HG02623 (cell line): Measurements from ENCODE around the gene SCRT2.
"Not testable (repeated sequence)": the region's sequence is repeated elsewhere in the genome, so short reads cannot be mapped to it uniquely, and the experiment has no call there.

Source experiments
- ATAC-seq: cut with Tn5 transposase; IDR thresholded peaks from one replicate; pipeline ENCODE4 v1.9.1; 2021; ENCODE audit warnings: moderate library complexity; ENCODE audit not compliant: unreplicated experiment

Gene SCRT2

GRCh38 chr20:701401-702129 is 26.0 kb upstream of the SCRT2 start:
- ATAC-seq = no peak

GRCh38 chr20:699811-700338 is 24.3 kb upstream of the SCRT2 start:
- no peak for ATAC-seq

DNA sequence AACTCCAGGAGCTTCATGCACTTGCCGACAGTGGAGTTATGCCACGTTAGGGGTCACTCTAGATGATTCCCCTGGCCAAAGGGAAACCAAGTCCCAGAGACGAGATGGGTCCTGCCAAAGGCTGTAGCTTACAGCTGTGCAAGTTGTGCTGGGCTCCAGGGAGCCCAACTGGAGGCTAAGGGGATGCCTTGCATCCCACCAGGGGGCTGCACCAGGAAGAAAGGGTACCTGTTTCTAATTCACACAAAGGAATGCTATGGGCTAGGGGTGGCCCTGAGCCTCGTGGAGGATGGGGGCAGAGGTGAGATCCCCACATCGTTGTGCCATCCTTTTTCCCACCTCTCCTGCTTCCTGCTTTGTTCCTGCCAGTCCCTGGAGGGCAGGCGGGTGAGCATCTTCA is 23.7 kb upstream of the SCRT2 start:
- no peak for ATAC-seq

GRCh38 chr20:698276-698675 is 22.7 kb upstream of the SCRT2 start:
- ATAC-seq = no peak

DNA sequence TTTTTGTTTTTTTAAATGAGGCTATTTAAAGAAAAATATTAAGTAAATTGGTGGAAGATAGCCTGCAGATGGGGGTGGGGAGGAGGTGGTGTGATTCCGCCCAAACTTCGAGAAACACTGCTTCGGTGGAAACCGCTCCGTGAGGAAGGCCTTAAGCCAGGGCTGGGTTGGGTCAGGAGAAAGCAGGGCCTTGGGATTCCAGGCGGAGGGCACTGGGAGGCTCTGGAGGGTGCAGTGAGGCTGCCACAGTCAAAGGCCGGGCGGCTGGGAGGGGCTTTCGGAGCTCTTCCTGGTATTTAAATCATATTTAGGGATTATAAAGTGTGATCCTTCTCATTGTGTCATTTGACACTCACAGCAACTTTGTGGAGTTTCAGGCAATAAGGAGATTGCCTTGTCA is 22.2 kb upstream of the SCRT2 start:
- no peak for ATAC-seq

- ATAC-seq = no peak
Observed at GRCh38 chr20:695165-695866, 19.7 kb upstream of the SCRT2 start.

DNA sequence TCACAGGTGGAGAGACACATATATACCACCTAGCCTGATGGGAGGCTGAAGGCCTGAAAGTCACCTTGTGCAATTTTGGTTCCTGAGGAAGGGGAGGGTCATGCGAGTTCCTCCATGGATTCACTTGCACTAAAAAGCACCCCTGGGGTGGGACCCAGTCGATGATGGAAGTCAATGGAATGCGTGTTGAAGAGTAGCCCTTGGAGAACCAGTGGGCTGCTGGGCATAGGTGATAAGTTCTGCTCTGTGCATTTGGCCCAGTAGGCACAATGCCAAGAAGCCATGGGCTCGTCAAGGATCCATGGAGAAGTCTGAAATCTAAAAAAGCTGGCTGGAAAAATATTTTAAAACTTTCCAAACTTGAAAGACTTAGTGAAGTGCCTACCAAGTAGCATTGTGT is 18.9 kb upstream of the SCRT2 start:
- ATAC-seq = no peak

DNA sequence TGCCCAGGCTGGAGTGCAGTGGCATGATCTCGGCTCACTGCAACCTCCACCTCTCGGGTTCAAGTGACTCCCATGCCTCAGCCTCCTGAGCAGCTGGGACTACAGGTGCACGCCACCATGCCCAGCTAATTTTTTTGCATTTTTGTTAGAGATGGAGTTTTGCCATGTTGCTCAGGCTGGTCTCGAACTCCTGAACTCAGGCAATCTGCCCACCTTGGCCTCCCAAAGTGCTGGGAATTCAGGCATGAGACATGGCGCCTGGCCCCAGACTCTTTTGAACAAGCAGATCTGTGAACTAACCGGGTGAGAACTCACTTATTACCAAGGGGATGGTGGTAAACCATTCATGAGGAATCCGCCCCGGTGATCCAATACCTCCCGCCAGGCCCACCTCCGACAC is 18.2 kb upstream of the SCRT2 start:
- ATAC-seq = not testable (repeated sequence)

- no peak for ATAC-seq
Observed at GRCh38 chr20:692044-692443, 16.4 kb upstream of the SCRT2 start.

DNA sequence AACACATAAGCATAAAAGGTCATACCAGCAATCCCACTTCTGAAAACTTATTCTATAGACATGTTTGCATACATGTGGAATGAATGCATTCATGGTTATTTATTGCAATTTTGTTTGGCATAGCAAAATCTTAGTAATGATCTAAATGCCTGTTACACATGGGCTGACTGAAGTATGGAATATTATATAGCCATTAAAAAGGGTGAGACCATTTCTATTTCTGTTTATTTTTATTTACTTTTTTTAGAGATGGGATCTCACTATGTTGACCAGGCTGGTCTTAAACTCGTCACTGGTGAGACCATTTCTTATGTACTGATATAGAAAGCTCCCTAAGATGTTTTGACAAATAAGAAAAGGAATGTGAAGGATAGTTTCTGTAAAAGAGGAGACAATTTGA is 14.3 kb upstream of the SCRT2 start:
- ATAC-seq = no peak

DNA sequence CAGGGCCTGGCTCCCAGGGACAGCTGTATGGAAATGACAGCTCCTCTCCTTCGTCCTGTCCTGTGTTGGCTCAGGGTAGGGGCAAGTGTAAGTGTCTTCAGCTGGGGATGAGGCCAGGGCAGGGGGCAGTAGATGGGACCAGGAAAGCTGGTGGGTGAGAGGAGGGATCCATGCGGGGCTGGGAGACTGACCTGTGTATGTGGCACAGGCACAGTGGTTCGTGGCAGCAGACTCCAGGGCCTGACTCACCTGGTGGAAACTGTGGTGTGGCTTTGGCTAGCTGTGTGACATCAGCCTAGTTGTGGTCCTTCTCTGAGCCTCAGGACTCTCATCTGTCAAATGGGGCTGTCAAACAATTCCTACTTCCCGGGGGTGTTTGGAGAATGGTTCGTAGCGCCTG is 13.7 kb upstream of the SCRT2 start:
- no peak for ATAC-seq

DNA sequence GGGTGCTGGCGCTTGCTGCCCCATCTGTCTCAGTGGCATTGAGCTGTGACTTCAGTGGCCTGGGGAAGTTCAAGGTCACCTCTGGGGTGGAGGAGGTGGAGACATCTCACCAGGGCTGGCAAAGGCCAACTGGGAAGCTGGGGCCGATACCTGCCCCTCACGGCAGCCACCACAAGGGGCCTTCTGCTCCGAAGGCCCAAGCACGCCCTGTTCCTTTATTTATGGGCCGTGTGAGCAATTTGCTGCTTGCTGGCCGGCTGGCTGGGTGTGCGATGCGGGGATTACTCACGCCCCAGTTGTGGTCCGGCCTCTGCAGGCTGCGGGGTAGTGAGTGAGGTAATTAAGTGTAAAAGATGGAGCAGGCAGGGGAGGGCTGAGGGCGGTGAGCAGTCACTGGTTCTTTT is 13.2 kb upstream of the SCRT2 start:
- ATAC-seq = no peak

DNA sequence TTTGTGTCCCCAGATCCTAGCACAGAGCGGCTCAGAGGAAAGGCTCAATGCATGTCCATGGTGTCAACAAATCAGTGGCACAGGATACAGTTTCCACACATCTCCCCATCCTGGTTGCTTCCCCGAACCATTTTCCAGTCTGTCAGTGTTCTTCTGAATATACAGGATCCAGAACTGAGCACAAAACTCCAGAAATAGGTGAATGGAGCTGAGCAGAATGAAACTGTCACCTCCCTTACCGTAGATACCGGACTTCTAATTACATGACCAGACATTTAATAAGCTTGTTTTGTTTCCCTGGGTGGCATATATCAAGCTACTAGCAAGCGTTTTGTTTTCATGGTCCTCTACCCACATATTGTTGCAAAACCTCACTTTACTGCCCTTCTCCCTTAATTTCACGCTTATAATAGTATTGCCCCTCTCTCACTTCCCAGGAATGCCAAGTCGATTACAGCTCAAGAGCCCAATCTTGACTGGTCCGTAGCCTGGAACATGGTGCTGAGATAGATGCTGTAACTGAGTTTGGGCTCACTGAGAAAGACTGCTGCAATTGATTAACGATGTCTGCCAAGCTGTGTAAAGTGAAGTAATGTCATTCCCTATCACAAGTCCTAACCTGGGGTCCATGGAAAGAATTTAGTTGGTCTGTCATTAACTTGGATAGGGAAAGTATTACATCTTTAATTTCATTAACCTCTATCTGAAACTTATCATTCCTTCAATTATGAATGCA is 12.0 kb upstream of the SCRT2 start:
- no peak for ATAC-seq

DNA sequence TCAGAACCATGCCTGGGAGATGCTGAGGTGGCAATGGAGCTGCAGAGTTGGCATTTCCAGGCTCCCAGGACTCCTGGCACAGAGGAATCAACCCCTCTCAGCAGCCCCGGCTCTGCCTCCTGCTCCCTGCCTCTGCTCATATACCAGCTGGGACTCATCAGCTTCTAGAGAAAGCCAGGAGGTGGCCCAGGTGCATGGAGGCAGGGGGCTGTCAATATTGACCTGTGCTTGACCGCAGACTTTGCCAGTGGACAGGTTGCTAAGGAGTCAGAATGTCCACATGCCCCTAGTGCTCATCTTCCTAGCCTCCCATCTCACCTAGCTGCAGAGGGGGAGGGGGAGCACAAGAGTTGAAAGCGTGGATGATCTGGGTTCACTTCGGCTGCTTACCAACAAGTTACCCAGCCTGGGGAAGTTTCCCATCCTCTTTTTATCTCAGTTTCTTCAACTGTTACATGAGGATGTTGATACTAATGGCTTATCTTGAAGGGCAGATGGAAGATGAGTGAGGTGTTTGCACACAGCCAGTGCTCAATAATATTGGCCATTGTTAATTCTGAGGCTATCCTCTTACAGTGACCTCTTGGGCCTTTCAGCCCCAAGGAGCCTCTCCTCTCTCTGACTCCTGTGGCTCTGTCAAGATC is 9.2 kb upstream of the SCRT2 start:
- no peak for ATAC-seq

DNA sequence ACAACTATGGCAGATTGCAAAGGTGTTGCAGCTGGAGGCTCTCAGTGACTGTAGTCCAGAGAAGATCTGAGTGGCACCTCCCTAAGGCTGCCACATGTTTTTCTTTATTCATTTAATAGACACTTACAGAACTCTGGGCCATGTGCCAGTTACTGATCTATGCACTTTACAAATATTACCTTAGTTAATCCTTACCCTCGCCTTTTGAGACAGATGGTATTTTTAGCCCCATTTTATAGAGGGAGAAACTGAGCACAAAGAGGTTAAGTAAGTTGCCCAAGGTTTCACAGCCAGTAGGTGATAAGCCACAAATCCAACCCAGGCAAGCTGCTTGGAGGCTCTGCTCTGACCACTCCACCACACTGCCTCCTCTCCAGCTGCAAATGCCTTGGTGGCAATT is 6.5 kb upstream of the SCRT2 start:
- ATAC-seq = no peak

DNA sequence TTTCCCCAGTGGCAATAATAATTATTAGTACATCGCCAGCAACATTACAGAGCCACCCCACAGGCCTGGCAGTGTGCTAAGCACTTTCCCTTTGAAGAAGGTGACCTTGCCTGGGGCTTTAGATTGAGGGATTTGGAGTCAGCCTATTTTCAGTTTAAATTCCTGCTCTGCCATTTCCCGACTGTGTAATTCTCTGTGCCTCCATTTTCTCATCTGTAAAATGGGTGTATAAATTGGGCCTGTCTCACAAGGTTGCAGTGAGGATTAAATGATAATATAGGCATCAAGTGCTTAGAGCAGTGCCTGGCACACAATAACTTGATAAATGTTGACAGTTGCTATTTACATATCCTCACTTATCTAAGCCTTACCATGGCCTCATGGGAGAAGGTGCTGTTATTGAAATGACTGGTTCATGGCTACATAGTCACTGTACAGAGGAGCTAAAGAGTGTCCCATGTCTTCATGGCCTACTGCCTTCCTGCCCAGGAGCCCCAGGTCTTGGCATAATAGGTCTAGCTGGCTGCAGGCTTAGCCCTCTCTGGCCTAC is 5.1 kb upstream of the SCRT2 start:
- no peak for ATAC-seq

DNA sequence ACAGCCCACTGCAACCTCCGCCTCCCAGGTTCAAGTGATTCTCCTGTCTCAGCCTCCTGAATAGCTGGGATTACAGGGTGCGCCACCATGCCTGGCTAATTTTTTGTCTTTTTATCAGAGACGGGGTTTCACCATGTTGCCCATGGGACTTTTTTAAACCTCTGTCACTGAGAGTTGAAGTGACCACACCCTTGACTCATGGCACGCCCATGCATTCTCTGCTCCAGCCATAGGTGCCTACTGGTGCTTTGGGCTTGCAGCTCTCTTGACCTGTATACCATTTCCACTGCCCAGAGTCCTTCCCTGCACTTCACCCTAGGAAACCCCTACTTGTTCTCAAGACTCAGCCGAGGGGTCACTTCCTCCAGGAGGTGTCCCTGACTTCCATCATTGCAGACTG is 2.4 kb upstream of the SCRT2 start:
- ATAC-seq = no peak

GRCh38 chr20:676967-677366 is 1.4 kb upstream of the SCRT2 start:
- ATAC-seq = no peak

GRCh38 chr20:676315-676937 is 824 bp upstream of the SCRT2 start:
- no peak for ATAC-seq

DNA sequence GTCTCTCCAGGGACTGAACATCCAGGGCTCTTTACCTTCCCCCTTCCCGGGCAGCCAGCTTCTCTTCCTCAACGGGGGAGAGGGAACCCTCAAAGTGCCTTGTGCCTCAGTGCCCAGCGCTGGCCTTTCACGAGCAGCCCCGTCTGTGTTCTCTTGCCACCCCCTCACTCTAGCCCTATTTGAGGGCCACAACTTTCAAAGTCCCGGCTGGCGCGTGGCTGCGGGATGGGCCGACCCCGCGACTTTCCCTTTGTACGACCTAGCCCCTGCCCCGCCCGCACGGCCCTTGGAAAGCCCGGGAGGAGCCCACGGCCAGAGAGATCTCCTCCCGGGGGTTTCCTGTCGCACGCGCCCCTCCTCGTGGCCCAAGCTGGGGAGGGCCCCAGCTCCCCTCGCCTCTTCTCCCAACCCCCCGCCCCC is 559 bp downstream of the SCRT2 start:
- no peak for ATAC-seq

DNA sequence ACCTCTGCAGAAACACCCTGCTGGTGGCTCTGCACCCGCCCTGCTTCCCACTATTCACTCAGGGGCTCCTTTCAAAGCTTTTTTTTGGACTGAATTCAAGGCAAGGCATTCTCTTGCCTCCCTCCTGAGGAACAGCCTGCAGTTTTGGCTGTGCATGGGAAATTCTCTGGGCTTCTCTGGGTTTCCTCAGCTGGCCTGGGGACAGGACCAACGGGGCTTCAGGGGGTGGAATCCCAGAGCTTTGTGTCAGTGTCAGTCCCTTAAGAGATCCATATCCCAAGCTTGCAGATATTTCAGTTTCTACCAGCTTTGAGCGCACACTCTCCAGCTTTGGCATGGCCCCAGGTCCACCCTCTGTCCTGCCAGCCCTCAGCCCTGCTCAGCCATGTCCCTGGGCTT is 2.0 kb downstream of the SCRT2 start:
- no peak for ATAC-seq
